ENCODE measurements around the gene DPYSL4. TPM values are rescaled to one million over a fixed set of nuclear protein-coding genes. Genes with fewer than 3 reads are reported as not detected.

Gene DPYSL4
- total and polyA plus RNA-seq, 2 of the 4 experiments (the other 2 are of a cell fraction): 8.1 to 30.5 TPM

- H2AFZ ChIP-seq (replicated peaks; ENCODE audit: low read length, poor library complexity): no peak overlapping the region
- no peak overlapping the region for H2AK5ac ChIP-seq (ENCODE audit: low read depth, low read length)
- in situ Hi-C loops (cut with MboI; ENCODE audit: low sequenced_read_pairs) (loop anchor here (10.0 kb wide), 1 partner anchor 406 kb away; no protein-coding TSS in a partner anchor), intact Hi-C loops (cut with micrococcal nuclease) (no loop called here), dilution Hi-C loops (cut with HindIII; ENCODE audit: low sequenced_read_pairs, unreplicated experiment) (loop anchor here (25.0 kb wide), 1 partner anchor 109 kb away; the partner anchor contains the start of gene LRRC27)
- no peak overlapping the region for H3K18ac ChIP-seq (ENCODE audit: low read depth, low read length)
- no peaks in the 10 kb centered on the region for H3K79me1 ChIP-seq (ENCODE audit: low read depth in 1 of 2, low read length in 2 of 2)
- H3K9me3 ChIP-seq (ENCODE audit: control insufficient read depth, insufficient read depth, low read length): no peaks in the 10 kb centered on the region
- H3K9me1 ChIP-seq (ENCODE audit: insufficient read depth, low read length): no peaks in the 10 kb centered on the region
- no peak overlapping the region for H2BK5ac ChIP-seq (ENCODE audit: low read depth, low read length, poor library complexity, severe bottlenecking)
- no peak overlapping the region for H3K4me3 ChIP-seq (ENCODE audit: insufficient read depth, low read depth, low read length)
- ATAC-seq (ENCODE audit: low read depth) (no peak), DNase-seq (no peak)
- no peak overlapping the region for H3K23ac ChIP-seq (ENCODE audit: low read depth, low read length)
- H2BK120ac ChIP-seq (ENCODE audit: low read depth, low read length): no peak overlapping the region
- no peak overlapping the region for H2BK20ac ChIP-seq (ENCODE audit: low read depth, low read length)
- no peak overlapping the region for H3K9ac ChIP-seq (ENCODE audit: low read depth, low read length)
- H4K8ac ChIP-seq (ENCODE audit: low read depth in 2 of 2, low read length in 2 of 2): no peak overlapping the region
- H3K4me1 ChIP-seq (ENCODE audit: control insufficient read depth, insufficient read depth, low read length): no peaks in the 10 kb centered on the region
- no TSS peak for BruUV-seq (replicated peaks)
- WGBS, 2 experiments (ENCODE audit: extremely low coverage in 2 of 2, insufficient read length in 1 of 2): 85% methylated on average over 6 of the region's 14 CpGs; no CpG with 5 or more reads in 1 of the 2 experiments
- no peak overlapping the region for H2BK15ac ChIP-seq (ENCODE audit: low read depth, low read length)
- ChIA-PET POLR2A (ENCODE audit: unreplicated experiment) (no interaction called here), CTCF (no interaction called here)
- no peaks in the 10 kb centered on the region for H3K36me3 ChIP-seq (ENCODE audit: control insufficient read depth, insufficient read depth, low read length)
- TF ChIP-seq MXI1 (IDR thresholded peaks at IDR 0.05; ENCODE audit: borderline replicate concordance, low read depth, low read length) (no peak), RAD21 (IDR thresholded peaks at IDR 0.05; ENCODE audit: low read length) (no peak), BHLHE40 (IDR thresholded peaks at IDR 0.05; ENCODE audit: low read depth, low read length) (no peak), MAZ (IDR thresholded peaks at IDR 0.05; ENCODE audit: borderline replicate concordance, low read depth, low read length) (no peak), FOS (IDR thresholded peaks at IDR 0.05; ENCODE audit: low read depth, low read length) (no peak), RFX5 (IDR thresholded peaks at IDR 0.05; ENCODE audit: low read depth, low read length) (no peak), ELK1 (IDR thresholded peaks at IDR 0.05; ENCODE audit: borderline replicate concordance, low read depth, low read length) (no peak), NFE2L2 (IDR thresholded peaks at IDR 0.05; ENCODE audit: low read depth, low read length) (no peak), USF2 (IDR thresholded peaks at IDR 0.05; ENCODE audit: low read depth, low read length) (no peak), RCOR1 (IDR thresholded peaks at IDR 0.05; ENCODE audit: insufficient replicate concordance, low read length) (no peak), SMC3 (IDR thresholded peaks at IDR 0.05; ENCODE audit: low read depth, low read length) (no peak), CTCF (conservative IDR thresholded peaks at IDR 0.05; ENCODE audit: low read depth, low read length) (no peak), CEBPB (IDR thresholded peaks at IDR 0.05; ENCODE audit: low read depth, low read length) (no peak), MAFK (IDR thresholded peaks at IDR 0.05; ENCODE audit: low read depth, low read length) (no peak), POLR2A (IDR thresholded peaks at IDR 0.05; ENCODE audit: low read depth, low read length) (no peak), CHD1 (IDR thresholded peaks at IDR 0.05; ENCODE audit: low read depth, low read length) (no peak)
- no peak overlapping the region for H4K5ac ChIP-seq (ENCODE audit: low read depth, low read length)
- H4K91ac ChIP-seq (ENCODE audit: insufficient read depth, low read depth, low read length): no peak overlapping the region
- no peak overlapping the region for H3K27ac ChIP-seq (ENCODE audit: insufficient read depth, low read length)
- H3K27me3 ChIP-seq (ENCODE audit: control insufficient read depth, insufficient read depth, low read length): no peaks in the 10 kb centered on the region; the same call in 1 of the 2 replicates
- H3K4me2 ChIP-seq (ENCODE audit: low read depth, low read length): no peak overlapping the region
- no peaks in the 10 kb centered on the region for H4K20me1 ChIP-seq (ENCODE audit: insufficient read depth, low read length)
- no peak overlapping the region for H2AK9ac ChIP-seq (replicated peaks; ENCODE audit: low read depth, low read length, poor library complexity)
- no peak overlapping the region for H3K56ac ChIP-seq (ENCODE audit: extremely low read depth, insufficient read depth, low read length)
- no peak overlapping the region for H3K14ac ChIP-seq (replicated peaks; ENCODE audit: low read depth, low read length)
- H3K4ac ChIP-seq (ENCODE audit: low read depth, low read length): no peak overlapping the region
These were observed 41.9 kb downstream of the DPYSL4 start for GRCh38 chr10:132228616-132229015.

Data from IMR-90 (cell line).